Breast epithelium (tissue), 3 donors: ENCODE measurements around the gene MCRS1.

Source experiments
- CTCF ChIP-seq, 3 donors: fragments of 450-650 bp; IDR thresholded peaks; one replicate each; pipeline ENCODE4 v1.5.1; 2016 to 2017; ENCODE audit warnings: antibody characterized with exemption in 3 of 3, mild to moderate bottlenecking in 3 of 3, moderate library complexity in 3 of 3
- POLR2A ChIP-seq: fragments of 450-650 bp; IDR thresholded peaks from one replicate; pipeline ENCODE4 v1.6.1; 2016; ENCODE audit warnings: antibody characterized with exemption, mild to moderate bottlenecking, moderate library complexity
- POLR2AphosphoS5 ChIP-seq, 3 donors: sonication (generic); formaldehyde crosslinking; IDR thresholded peaks; one replicate each; pipeline ENCODE4 v1.6.1; 2017; ENCODE audit warnings: antibody characterized with exemption in 3 of 3

GRCh38 chr12:49580572-49581535, 12.9 kb upstream of the MCRS1 start:
- TF ChIP-seq POLR2A (no peak), CTCF (IDR thresholded peaks at IDR 0.05) (peak; percentile 28 to 71 (median 56)), POLR2AphosphoS5 (IDR thresholded peaks at IDR 0.05) (no peak)
